MCF 10A (cell line): ENCODE measurements around the gene CCNB1IP1. TPM values are rescaled to one million over a fixed set of nuclear protein-coding genes. Genes with fewer than 3 reads are reported as not detected.
A peak's percentile ranks its signal among the peaks of the same experiment; 100 is the strongest.

Experiments used
- BruUV-seq: library from RNA; stranded (reverse); fragments of 400-500 nt; replicated peaks from 2 replicates; lab custom pipeline; 2021; lab: Mats Ljungman, UMichigan
- CTCF ChIA-PET: fragments of 300-600 bp; sonication (Branson Sonifier 250); formaldehyde crosslinking; extraction: SDS; loops from one replicate; lab custom pipeline; 2021; ENCODE audit warnings: antibody characterized with exemption, inconsistent platforms; lab: Yijun Ruan, JAX
- POLR2A ChIA-PET: fragments of 300-600, 350-650 bp; sonication (Branson Sonifier 250); formaldehyde crosslinking; extraction: SDS; loops from one replicate; lab custom pipeline; 2020; ENCODE audit warnings: antibody characterized with exemption, inconsistent platforms; lab: Yijun Ruan, JAX
- DNase-seq: peaks from one replicate; pipeline ENCODE4 v3.0.0-alpha.2; 2018; ENCODE audit not compliant: unreplicated experiment
- H3K27ac Mint-ChIP-seq: one replicate; pipeline ENCODE4 v1.8.0; 2022; ENCODE audit warnings: mild to moderate bottlenecking, low read depth, mixed read lengths; ENCODE audit not compliant: unreplicated experiment
- H3K27me3 Mint-ChIP-seq: one replicate; pipeline ENCODE4 v1.8.0; 2022; ENCODE audit warnings: mixed read lengths; ENCODE audit not compliant: insufficient read depth, unreplicated experiment
- H3K36me3 Mint-ChIP-seq: one replicate; pipeline ENCODE4 v1.8.0; 2022; ENCODE audit warnings: mild to moderate bottlenecking, moderate library complexity, mixed read lengths; ENCODE audit not compliant: insufficient read depth, unreplicated experiment
- H3K4me1 Mint-ChIP-seq: one replicate; pipeline ENCODE4 v1.8.0; 2022; ENCODE audit warnings: mixed read lengths; ENCODE audit not compliant: insufficient read depth, unreplicated experiment
- H3K4me3 Mint-ChIP-seq: one replicate; pipeline ENCODE4 v1.8.0; 2022; ENCODE audit warnings: mild to moderate bottlenecking, moderate library complexity, mixed read lengths; ENCODE audit not compliant: unreplicated experiment
- H3K9me3 Mint-ChIP-seq: one replicate; pipeline ENCODE4 v1.8.0; 2022; ENCODE audit warnings: mixed read lengths; ENCODE audit not compliant: unreplicated experiment
- intact Hi-C: fragments of 100-400 bp; cut with micrococcal nuclease; formaldehyde crosslinking; loops from 2 replicates; pipeline ENCODE4 v1.14.1; 2022
- total RNA-seq: library from RNA; stranded (reverse); gene quantifications from 2 replicates; pipeline ENCODE4 v1.2.3, GENCODE V29; 2022
- TF ChIP-seq, protein P1 (sequence below): fragments of 200-600 bp; IDR thresholded peaks from one replicate; pipeline ENCODE4 v1.8.0; 2022; ENCODE audit warnings: antibody characterized with exemption, mild to moderate bottlenecking; ENCODE audit not compliant: unreplicated experiment

Gene CCNB1IP1
- total RNA-seq, 1 experiment from 2014 or later, result 108 TPM

DNA sequence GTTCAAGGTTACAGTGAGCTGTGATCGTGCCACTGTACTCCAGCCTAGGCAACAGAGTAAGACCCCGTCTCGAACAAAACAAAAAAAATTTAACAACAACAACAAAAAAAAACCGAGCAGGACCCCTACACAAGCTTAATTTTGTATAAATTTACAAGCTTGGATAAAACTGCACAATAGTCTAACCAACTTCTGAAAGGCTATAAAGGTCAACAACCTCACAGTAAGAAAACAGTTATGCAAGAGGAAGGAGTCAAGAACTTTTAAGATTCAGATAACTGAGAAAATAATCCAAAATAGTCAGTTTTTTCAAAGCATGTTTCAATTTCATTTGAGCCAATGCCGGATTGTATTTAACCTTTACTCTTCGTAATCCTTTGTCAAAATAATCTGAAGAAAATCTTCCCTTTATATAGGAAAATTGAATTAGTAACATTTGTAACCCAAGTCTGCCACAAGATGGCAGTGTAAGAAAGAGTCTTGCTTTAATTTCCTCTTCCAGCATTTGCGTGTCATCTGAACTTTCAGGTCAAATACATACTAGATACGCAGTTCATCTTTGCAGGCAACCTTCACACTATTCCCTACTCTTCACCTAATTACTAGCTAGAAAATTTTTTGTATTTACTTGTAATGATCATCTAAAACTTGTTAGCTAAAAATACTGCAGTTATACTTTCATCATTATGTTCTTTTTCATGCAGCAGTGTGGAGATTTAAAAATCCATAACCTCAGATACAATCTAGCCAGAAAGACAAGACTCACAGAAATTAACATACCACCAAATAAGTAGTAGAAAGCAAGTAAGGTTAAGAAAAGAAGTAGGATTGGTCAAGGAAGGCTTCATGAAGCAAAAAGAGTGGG is 5.8 kb downstream of the CCNB1IP1 start:
- CTCF ChIA-PET, result interaction anchor here (0.5 to 9.9 kb wide), 44 partner anchors 9 to 776 kb away, joined by 3 to 152 read pairs (median 5); partner anchors contain the start of genes ANG, APEX1, OSGEP and PARP2
- peaks cover 31% of the 10 kb centered on the region for H3K4me1 Mint-ChIP-seq
- peak; percentile 78 for DNase-seq
- BruUV-seq, result no TSS peak
- H3K9me3 Mint-ChIP-seq, result no peaks in the 10 kb centered on the region
- POLR2A ChIA-PET, result interaction anchor here (0.7 to 9.8 kb wide), 14 partner anchors 8 to 357 kb away, joined by 3 to 205 read pairs (median 4); partner anchors contain the start of genes APEX1, OSGEP, PARP2 and PNP
- no peak overlapping the region for H3K27ac Mint-ChIP-seq
- no peak overlapping the region for H3K4me3 Mint-ChIP-seq
- peaks cover 63% of the 10 kb centered on the region for H3K36me3 Mint-ChIP-seq
- no peaks in the 10 kb centered on the region for H3K27me3 Mint-ChIP-seq
- TF ChIP-seq, protein P1, sequence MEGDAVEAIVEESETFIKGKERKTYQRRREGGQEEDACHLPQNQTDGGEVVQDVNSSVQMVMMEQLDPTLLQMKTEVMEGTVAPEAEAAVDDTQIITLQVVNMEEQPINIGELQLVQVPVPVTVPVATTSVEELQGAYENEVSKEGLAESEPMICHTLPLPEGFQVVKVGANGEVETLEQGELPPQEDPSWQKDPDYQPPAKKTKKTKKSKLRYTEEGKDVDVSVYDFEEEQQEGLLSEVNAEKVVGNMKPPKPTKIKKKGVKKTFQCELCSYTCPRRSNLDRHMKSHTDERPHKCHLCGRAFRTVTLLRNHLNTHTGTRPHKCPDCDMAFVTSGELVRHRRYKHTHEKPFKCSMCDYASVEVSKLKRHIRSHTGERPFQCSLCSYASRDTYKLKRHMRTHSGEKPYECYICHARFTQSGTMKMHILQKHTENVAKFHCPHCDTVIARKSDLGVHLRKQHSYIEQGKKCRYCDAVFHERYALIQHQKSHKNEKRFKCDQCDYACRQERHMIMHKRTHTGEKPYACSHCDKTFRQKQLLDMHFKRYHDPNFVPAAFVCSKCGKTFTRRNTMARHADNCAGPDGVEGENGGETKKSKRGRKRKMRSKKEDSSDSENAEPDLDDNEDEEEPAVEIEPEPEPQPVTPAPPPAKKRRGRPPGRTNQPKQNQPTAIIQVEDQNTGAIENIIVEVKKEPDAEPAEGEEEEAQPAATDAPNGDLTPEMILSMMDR, result peak; percentile 66
- intact Hi-C loops, result loop anchor here (1.0 to 10.0 kb wide), 5 partner anchors 88 to 648 kb away; partner anchors contain the start of gene OSGEP

DNA sequence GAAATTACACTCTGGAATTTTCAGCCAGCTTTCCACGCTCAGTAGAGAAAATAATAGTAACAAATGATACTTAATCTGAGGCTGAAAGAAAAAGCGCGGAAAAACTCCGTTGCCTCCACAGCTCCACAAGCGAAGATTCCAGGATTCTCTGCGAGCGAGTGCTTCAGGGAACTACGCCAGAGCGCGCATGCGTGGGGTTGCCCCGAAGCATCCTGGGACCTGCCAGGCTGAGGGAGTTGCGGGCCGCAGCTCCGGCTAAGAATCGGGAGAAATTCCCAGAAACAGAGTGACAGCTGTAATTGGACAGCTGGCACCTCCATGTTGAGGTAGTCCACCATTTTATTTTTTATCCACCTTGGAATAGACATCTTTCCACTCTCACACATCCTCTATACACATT is 15.4 kb downstream of the CCNB1IP1 start:
- ChIA-PET CTCF (interaction anchor here (0.6 to 3.4 kb wide), 4 partner anchors 10 to 698 kb away, joined by 3 to 40 read pairs (median 4); no protein-coding TSS in a partner anchor), POLR2A (interaction anchor here (0.6 to 0.8 kb wide), 2 partner anchors 14 to 96 kb away, joined by 3 to 6 read pairs; no protein-coding TSS in a partner anchor)
- H3K27me3 Mint-ChIP-seq, result no peaks in the 10 kb centered on the region

DNA sequence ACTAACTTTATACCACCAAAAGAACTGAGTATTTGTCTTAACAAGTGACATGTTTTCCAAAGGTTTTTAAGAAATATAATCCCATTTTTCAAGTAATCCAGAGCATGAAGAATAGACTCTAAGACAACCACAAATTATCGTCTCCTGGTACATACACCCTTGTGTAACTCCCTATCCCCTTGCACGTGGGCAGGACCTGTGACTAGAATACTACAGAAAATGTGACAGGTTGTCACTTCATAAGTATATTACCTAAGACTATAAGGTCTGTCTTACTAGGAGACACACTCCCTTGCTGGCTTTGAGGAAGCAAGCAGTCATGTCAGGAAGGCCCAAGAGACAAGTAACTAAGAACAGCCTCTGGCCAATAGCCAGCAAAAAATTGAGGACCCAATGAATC is 19.1 kb downstream of the CCNB1IP1 start:
- intact Hi-C loops, result no loop called here
- ChIA-PET POLR2A (no interaction called here), CTCF (no interaction called here)
- no peak for DNase-seq
- TF ChIP-seq, protein P1, result no peak
- no TSS peak for BruUV-seq
- Mint-ChIP-seq H3K36me3 (peaks cover 60% of the 10 kb centered on the region), H3K27me3 (no peaks in the 10 kb centered on the region), H3K9me3 (no peaks in the 10 kb centered on the region), H3K4me1 (no peaks in the 10 kb centered on the region), H3K4me3 (no peak overlapping the region), H3K27ac (no peak overlapping the region)

More for the DNA sequence above, 15.4 kb downstream of the CCNB1IP1 start:
- H3K4me1 Mint-ChIP-seq, result no peaks in the 10 kb centered on the region
- no peaks in the 10 kb centered on the region for H3K9me3 Mint-ChIP-seq
- no peak overlapping the region for H3K4me3 Mint-ChIP-seq
- no peak overlapping the region for H3K27ac Mint-ChIP-seq
- H3K36me3 Mint-ChIP-seq, result peaks cover 95% of the 10 kb centered on the region
- no TSS peak for BruUV-seq
- TF ChIP-seq, protein P1, result no peak
- intact Hi-C loops, result no loop called here
- DNase-seq, result no peak

DNA sequence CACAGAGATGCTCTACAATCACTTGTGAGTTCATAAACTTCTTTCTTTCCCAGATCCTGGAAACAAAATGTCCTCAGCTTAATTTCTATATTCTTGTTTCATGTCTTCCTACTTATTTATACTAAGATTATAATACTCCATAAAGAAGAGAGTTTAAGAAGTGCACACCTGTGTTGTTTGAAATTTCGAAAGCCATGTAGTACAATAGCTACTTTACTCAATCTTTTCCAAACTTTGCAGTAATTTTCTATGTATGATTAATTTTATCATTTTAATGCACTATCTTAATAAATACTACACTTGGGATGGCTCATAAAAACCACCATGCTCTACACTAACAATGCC is 27.0 kb downstream of the CCNB1IP1 start:
- ChIA-PET POLR2A (interaction anchor here (0.7 kb wide), 1 partner anchor 377 kb away, joined by 3 read pairs; no protein-coding TSS in a partner anchor), CTCF (interaction anchor here (0.6 to 3.7 kb wide), 12 partner anchors 13 to 1058 kb away, joined by 3 to 25 read pairs (median 4); partner anchors contain the start of gene TMEM253)
- Mint-ChIP-seq H3K36me3 (peaks cover 18% of the 10 kb centered on the region), H3K9me3 (no peaks in the 10 kb centered on the region), H3K4me3 (peak overlapping the region; percentile 98), H3K27ac (peak overlapping the region; percentile 92), H3K27me3 (no peaks in the 10 kb centered on the region), H3K4me1 (peaks cover 16% of the 10 kb centered on the region)
- no TSS peak for BruUV-seq
- TF ChIP-seq, protein P1, result no peak
- intact Hi-C loops, result no loop called here
- DNase-seq, result no peak
